ENCODE data around the gene PANX1. TPM values are rescaled to one million over a fixed set of nuclear protein-coding genes. Genes with fewer than 3 reads are reported as not detected.

Gene PANX1
- total RNA-seq, 4 donors from 2014 or later: 29.9 to 43.2 (median 35.9) TPM

DNA sequence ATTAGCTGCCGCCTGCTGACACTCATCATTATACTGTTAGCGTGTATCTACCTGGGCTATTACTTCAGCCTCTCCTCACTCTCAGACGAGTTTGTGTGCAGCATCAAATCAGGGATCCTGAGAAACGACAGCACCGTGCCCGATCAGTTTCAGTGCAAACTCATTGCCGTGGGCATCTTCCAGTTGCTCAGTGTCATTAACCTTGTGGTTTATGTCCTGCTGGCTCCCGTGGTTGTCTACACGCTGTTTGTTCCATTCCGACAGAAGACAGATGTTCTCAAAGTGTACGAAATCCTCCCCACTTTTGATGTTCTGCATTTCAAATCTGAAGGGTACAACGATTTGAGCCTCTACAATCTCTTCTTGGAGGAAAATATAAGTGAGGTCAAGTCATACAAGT, 51.1 kb downstream of the PANX1 start:
- ATAC-seq: no peak
- TF ChIP-seq POLR2A (IDR thresholded peaks at IDR 0.05): no peak
- no peak for TF ChIP-seq EP300 (IDR thresholded peaks at IDR 0.05)
- no peak for TF ChIP-seq POLR2AphosphoS5 (IDR thresholded peaks at IDR 0.05)
- TF ChIP-seq, protein P1, sequence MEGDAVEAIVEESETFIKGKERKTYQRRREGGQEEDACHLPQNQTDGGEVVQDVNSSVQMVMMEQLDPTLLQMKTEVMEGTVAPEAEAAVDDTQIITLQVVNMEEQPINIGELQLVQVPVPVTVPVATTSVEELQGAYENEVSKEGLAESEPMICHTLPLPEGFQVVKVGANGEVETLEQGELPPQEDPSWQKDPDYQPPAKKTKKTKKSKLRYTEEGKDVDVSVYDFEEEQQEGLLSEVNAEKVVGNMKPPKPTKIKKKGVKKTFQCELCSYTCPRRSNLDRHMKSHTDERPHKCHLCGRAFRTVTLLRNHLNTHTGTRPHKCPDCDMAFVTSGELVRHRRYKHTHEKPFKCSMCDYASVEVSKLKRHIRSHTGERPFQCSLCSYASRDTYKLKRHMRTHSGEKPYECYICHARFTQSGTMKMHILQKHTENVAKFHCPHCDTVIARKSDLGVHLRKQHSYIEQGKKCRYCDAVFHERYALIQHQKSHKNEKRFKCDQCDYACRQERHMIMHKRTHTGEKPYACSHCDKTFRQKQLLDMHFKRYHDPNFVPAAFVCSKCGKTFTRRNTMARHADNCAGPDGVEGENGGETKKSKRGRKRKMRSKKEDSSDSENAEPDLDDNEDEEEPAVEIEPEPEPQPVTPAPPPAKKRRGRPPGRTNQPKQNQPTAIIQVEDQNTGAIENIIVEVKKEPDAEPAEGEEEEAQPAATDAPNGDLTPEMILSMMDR (IDR thresholded peaks at IDR 0.05): no peak
- H3K27ac ChIP-seq: no peak overlapping the region
- no peak overlapping the region for H3K4me3 ChIP-seq
- H3K36me3 ChIP-seq: peaks cover 0 to 40% of the 10 kb centered on the region in 2 donors
- H3K4me1 ChIP-seq: peaks cover 0 to 31% (median 0%) of the 10 kb centered on the region in 3 donors
- no peaks in the 10 kb centered on the region for H3K9me3 ChIP-seq
- H3K27me3 ChIP-seq: no peaks in the 10 kb centered on the region
- 82 to 92% methylated on average over 7 to 10 of the region's 12 CpGs for WGBS, 2 donors (ENCODE audit: low coverage in 1 of 2)

DNA sequence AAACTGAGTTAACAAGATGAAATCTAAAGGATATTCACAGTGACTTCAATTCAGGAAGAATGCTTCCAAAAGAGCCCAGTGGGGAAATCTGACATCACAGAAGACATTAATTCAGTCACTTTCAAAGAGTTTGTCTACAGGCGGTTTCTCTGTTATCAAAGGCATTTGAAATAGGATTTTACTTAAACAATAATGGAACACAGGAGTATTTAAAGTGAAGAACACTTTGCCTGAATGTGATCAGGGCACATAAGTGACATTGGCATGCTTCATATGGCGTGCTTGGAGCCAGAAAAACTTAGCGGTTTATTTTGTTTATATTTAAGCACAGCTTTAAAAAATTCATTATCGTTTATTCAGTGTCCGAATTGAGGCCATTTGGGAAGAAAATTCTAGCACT, 52.9 kb downstream of the PANX1 start:
- no peaks in the 10 kb centered on the region for H3K27me3 ChIP-seq
- peaks cover 0 to 16% (median 0%) of the 10 kb centered on the region in 3 donors for H3K4me1 ChIP-seq
- WGBS, 2 donors (ENCODE audit: low coverage in 1 of 2): 51 to 62% methylated on average over 5 of the region's 5 CpGs
- no peak overlapping the region for H3K27ac ChIP-seq
- no peak for ATAC-seq
- TF ChIP-seq POLR2AphosphoS5 (IDR thresholded peaks at IDR 0.05) (no peak), POLR2A (IDR thresholded peaks at IDR 0.05) (no peak), EP300 (IDR thresholded peaks at IDR 0.05) (no peak)
- TF ChIP-seq, protein P1 (IDR thresholded peaks at IDR 0.05): no peak
- peaks cover 0 to 46% of the 10 kb centered on the region in 2 donors for H3K36me3 ChIP-seq
- H3K4me3 ChIP-seq: no peak overlapping the region
- no peaks in the 10 kb centered on the region for H3K9me3 ChIP-seq

- H3K27ac ChIP-seq: no peak overlapping the region
- no peaks in the 10 kb centered on the region for H3K27me3 ChIP-seq
- peaks cover 0 to 46% of the 10 kb centered on the region in 2 donors for H3K36me3 ChIP-seq
- WGBS, 2 donors (ENCODE audit: low coverage in 1 of 2): 44% methylated on average over 2 of the region's 2 CpGs
- no peak overlapping the region for H3K4me3 ChIP-seq
- no peaks in the 10 kb centered on the region for H3K9me3 ChIP-seq
- no peak for ATAC-seq
- H3K4me1 ChIP-seq: peaks cover 0 to 16% (median 0%) of the 10 kb centered on the region in 3 donors
- TF ChIP-seq EP300 (IDR thresholded peaks at IDR 0.05) (no peak), POLR2A (IDR thresholded peaks at IDR 0.05) (no peak)
Measured at GRCh38 chr11:94181943-94182342, 53.3 kb downstream of the PANX1 start.

DNA sequence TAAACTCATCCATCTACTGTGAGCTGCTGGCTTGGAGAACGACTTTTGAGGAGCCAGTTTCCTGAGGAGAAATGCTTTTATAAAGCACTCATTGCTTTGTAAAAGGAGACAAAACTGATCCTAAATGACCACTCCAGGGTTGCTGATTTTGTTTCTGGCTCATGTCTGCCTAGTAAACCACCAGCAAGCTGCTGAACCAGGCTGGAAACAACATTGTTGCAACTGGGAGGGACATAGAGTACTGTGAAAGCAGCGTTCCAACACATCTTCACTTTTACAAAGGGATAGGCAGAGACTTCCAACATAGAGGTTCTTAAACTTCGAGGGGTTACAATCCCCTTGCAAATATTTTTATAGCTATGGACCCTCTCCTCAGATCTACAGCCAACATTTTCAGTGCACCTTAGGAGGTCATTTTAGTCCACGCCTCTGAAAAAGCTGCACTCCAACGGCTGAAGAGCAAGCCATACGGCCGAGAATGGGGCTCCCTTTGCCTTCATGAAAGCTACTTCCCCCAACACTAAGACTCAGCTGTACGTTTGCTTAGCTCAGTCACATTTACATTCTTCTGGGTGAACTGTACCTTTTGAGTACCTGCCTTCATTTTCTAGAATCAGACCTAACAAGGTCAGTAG, 54.7 kb downstream of the PANX1 start:
- Histone ChIP-seq H3K27ac (no peak overlapping the region), H3K36me3 (peaks cover 0 to 43% of the 10 kb centered on the region in 2 donors), H3K9me3 (no peaks in the 10 kb centered on the region), H3K4me3 (no peak overlapping the region), H3K27me3 (no peaks in the 10 kb centered on the region), H3K4me1 (peaks cover 0 to 16% (median 0%) of the 10 kb centered on the region in 3 donors)
- ATAC-seq: no peak
- WGBS, 2 donors (ENCODE audit: low coverage in 1 of 2): 91 to 95% methylated on average over 6 of the region's 8 CpGs
- no peak for TF ChIP-seq POLR2A (IDR thresholded peaks at IDR 0.05)
- TF ChIP-seq, protein P1 (IDR thresholded peaks at IDR 0.05): no peak
- TF ChIP-seq POLR2AphosphoS5 (IDR thresholded peaks at IDR 0.05): no peak
- TF ChIP-seq EP300 (IDR thresholded peaks at IDR 0.05): no peak

DNA sequence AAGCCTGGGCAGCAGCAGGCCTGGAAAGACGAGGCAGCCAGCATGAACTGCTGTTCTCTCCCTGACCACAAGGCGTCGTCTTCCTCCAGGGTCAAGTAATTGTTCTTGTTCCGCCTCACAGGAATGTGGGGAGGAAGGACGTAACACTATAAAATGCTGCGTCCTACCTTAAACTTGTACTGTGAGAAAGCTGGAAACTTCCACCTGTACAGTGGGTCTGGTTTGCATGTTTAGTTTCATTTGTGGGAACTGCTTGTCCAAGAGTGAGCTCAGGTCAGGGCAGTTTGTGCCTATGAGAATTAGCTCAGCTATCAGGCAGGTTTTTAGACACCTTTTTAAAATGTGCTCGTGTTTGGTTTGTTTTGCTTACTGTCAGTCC, 55.2 kb downstream of the PANX1 start:
- ATAC-seq: no peak
- H3K27ac ChIP-seq: no peak overlapping the region
- peaks cover 0 to 38% of the 10 kb centered on the region in 2 donors for H3K36me3 ChIP-seq
- peaks cover 0 to 16% (median 0%) of the 10 kb centered on the region in 3 donors for H3K4me1 ChIP-seq
- no peaks in the 10 kb centered on the region for H3K9me3 ChIP-seq
- TF ChIP-seq EP300 (IDR thresholded peaks at IDR 0.05) (no peak), POLR2A (IDR thresholded peaks at IDR 0.05) (no peak), POLR2AphosphoS5 (IDR thresholded peaks at IDR 0.05) (no peak)
- TF ChIP-seq, protein P1 (IDR thresholded peaks at IDR 0.05): peak; percentile 62 to 73 (median 72)
- H3K4me3 ChIP-seq: no peak overlapping the region
- H3K27me3 ChIP-seq: no peaks in the 10 kb centered on the region
- WGBS, 2 donors (ENCODE audit: low coverage in 1 of 2): 27 to 31% methylated on average over 2 to 7 of the region's 7 CpGs
